HG03095 (cell line): ENCODE data around the gene SEMA6D.

Experiments used
- ATAC-seq: cut with Tn5 transposase; IDR thresholded peaks from one replicate; pipeline ENCODE4 v1.9.1; 2021; ENCODE audit warnings: moderate library complexity; ENCODE audit not compliant: unreplicated experiment

The SEMA6D gene

DNA sequence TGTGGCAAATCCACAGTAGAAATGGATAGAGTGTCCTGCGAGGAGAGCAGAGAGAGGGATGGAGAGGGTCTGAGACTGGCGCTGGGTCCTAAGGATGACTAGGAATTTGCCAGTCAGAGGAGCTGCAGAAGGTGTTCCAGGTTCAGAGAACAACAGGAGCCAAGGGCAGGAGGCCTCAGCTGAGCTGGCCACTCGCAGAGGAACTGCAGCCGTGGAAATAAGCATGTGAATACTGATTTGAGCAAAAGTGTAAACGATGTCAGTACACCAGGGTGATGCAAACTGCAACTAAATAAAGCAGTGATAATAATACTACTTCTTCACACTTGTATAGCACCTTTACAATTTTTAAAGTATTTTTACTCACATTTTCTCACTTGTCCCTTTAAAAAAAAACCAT lies 24.6 kb downstream of the SEMA6D start:
- ATAC-seq = no peak

DNA sequence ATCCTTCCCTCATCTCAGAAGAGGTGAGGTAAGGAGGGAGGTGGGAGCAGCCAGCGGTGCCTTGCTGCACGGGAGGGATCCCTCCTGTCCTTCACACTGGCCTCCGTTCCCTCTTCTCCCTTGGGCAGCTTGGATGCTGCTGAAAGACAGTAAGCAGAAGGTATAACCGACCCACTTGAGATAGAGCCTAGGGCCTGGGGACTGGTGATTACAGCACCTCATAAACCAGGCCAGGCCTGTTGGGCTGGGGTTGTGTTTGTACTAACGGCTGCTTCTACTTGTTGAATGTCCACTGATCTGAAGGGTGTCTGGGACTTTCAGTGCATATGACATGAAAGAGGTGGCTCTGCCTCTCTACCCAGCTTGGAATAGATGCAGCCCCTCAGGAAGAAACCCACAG lies 25.0 kb downstream of the SEMA6D start:
- ATAC-seq = no peak

DNA sequence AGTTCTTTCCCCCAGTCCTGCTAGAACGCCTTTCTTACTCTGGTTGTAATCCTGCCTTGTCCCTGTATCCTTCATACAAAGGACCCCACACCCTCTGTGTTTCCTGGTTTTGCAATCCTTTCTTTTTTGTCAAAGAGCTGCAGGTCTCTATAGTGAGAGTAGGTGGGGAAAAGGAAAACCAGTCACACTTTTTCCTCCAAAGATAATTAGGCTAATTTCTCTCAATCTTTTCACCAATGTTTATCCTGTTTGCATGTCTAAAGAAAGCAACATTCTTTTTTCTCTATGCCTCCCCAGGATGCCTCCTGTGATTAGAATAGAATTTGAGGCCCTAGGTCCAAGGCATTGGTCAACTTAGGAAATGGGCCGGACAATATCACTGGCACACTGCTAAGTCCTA lies 25.4 kb downstream of the SEMA6D start:
- ATAC-seq = no peak

DNA sequence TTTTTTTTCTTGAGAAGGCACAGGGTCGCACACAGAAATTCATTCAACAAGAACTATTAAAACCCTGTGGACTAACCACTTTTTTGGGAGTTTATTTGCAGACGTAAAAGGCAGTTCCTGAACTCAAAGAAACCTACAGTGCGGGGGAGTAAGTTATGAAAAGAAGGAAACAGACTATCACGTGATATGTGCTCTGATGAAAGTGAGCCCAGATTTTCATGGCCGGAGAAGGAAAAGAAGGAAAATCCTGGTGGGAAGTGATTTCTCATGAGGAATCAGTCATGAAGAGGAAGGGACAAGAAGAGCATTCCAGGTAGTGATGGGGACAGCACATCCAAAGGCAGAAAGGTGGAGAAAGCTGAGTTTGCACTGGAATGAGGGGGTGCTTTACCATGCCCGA lies 26.1 kb downstream of the SEMA6D start:
- no peak for ATAC-seq

DNA sequence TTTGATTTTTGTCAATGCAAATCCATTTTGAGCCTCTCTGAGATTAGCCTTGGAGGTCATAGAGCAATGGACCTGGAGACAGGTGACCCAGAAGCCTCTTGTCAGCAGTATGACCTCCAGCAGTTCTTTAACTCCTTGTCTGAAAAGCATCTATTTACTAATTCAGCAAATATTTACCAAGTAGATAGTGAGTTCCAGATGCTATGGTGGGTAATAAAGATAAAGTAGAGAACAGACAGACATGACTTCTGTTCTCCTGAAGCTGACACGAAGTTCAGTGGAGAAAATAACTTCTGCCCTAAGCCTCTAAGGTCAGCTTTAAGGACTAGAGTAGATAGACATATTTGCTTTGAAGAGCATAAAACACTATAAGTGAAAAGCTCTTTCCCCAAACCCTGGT lies 26.6 kb downstream of the SEMA6D start:
- ATAC-seq = no peak

DNA sequence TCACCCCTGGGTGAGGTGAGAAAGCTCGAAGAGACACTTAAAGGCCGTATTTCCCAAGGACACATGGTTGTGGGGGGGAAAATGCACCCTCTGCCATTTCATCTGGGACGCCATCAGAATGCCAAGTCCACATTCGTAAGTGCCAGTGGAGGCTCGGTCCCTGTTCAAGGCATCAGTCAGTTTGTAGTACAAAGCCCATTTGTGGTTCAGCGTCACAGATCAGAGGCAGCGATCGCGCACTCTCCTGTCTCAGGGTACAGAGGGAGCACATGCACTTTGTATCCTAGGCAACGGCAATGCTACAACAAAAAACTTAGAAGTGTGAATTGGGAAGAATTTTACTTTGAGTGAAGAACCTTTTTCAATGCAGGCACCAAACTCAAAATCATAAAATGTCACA lies 27.2 kb downstream of the SEMA6D start:
- ATAC-seq = no peak

DNA sequence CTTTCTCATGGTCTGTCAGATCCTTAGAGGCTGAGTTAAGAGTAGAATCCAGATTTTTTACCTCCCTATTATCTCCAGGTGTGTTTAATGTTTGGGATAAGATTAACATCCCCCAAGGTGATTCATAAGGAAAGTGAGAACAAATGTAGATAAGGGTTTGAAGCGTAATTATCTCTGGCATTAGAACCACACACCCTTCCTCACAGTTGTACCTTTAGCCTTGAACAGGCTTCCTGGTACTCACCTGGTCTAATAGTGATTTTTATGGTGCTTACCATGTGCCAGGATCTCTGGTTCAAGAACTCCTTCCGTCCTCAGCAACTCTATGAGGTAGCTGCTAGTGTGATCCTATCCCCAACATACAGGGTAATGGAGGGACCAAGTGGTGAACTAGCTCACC lies 27.7 kb downstream of the SEMA6D start:
- ATAC-seq = no peak

DNA sequence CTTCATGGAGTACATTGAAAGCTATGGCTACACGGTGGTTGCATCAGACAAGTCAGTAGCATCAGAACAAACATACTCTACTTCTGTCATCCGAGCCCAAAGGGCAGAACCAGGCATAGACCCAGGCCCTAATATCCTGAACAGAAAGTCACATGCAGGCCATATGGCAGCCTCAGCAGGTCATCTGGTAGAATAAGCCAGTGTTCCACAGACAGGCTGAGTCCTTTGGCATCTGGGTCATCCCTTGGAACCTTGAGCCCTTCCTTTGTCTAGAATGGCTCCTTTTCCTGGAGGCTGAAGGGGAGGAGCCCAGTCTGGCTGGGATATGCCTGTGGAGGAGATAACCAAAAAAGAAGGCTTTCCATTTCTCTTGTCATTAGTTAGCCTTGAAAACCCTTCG lies 29.2 kb downstream of the SEMA6D start:
- no peak for ATAC-seq

DNA sequence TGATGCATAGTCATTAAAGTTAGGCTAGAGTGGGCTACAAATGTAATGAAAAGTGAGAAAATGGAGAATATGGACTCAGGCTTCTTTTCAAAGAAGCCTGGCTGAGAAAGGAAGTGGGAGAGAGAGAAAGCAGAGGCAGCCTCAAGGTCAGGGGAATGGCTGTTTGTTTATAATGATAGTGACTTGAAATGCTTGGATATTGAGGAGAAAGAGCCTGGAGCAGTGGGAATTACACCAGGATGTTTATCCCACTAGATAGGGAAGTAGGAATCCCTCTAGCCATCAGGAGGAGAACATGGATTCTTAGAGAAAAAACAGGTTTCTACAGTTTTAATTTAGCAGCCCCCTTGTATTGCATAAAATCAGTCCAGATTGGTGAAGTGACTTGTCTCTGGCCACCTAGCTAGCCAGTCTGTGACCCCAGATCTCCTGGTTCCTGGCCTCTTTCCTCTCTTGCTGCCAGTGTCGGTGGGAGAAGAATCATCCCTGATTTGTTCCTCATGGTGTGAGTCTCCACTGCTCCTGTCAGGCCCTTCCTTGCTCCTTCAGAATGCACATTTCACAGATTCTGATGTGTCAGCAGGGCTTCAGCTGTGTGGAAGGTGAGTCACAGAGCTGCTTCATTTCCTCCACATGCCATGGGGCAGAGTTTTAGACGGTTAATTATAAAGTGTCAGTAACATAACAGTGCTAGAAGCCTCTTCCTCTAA lies 32.9 kb downstream of the SEMA6D start:
- no peak for ATAC-seq

DNA sequence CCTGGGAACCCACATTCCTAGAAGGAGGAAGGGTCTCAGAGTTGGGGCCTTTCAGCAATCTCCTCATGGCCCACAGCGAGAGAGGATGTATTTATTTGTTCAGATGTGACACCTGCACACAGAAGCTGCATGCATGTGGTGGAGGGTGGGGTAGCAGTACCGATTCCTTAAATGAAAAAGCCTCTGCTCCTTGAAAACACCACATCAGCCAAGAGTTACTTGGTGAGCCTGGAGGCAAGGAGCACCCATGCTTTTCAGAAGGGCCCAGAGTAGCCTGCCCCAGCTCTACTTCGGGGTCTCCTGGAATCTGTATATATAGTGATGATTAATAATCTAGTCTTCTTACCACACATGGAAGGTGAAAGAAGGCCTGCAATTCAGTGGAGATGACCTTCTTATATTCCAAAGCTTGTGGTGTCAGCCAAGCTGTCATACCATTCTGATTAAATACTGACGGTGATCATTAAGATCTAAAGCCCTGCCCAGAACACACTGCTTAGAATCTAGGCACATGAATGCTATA lies 33.5 kb downstream of the SEMA6D start:
- no peak for ATAC-seq

DNA sequence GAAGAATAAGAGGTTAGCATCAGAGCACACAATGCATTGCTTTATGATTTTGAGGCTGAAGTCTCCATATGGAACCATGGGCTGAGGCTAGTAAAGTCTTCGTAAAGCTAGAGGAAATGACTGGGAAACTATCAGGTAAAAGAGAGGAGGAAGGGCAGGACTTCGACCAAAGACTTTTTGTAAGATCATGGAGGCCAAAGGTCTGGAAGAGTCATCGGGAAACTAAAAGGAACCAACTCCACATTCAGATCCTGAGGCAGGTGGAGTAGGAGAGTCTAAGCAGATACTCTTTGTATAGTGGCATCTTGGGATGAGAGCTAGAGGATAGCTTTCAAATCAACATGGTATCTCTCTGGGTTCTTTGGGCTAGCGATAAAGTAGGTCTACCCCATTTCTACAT lies 36.3 kb downstream of the SEMA6D start:
- no peak for ATAC-seq

DNA sequence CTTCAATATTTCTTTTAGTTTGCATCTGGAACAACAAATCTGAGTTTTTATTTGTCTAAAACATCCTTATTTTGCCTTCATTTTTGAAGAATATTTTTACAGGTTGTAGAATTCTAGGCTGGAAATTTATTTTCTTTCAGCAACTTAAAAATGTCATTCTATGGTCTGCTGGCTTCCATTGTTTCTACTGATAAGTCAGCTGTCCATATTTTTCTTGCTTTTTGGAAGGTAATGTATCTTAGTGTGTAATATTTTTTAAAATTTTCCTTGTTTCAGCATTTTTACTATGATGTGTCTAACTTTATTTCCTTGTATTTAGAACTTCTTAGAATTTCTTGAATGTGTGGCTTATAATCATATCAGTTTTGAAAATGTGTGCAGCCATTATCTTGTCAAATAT lies 37.0 kb downstream of the SEMA6D start:
- no peak for ATAC-seq

DNA sequence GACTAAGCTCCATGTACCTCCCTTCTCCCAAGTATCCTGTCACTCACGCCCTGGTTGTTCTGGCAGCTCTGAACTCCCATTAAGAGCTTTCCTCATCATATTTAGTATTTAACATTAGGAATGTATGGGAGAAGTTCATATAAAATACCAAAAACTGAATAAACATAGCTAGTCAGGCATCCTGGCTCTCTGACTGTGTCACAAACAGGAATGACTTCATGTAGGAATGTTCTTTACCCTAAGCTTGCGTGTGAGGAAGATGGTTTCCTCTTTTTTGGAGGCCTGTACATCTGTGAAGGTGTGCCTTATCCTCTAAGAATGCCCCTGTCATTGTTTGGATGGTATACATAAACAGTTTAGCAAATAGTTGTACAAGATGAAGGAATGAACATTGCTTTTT lies 38.6 kb downstream of the SEMA6D start:
- ATAC-seq = no peak

DNA sequence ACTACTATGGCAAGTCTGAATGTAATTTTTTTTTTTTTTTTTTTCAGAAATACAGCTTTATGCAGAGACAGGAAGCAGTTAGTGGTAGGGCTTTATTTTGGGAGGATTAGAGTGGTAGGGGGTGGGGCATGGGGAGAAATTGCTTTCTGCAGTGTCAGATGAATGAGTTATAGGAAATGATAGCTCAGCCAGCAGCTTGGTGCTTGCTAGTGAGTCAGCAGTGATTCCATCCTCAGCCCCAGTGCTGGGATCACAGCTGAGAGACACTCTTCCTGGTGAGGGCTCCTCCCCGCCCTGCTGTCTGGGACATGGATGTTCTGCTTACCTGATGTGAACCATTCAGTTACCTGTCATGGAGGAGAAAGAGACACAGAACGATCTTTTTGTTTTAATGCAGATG lies 39.6 kb downstream of the SEMA6D start:
- no peak for ATAC-seq

DNA sequence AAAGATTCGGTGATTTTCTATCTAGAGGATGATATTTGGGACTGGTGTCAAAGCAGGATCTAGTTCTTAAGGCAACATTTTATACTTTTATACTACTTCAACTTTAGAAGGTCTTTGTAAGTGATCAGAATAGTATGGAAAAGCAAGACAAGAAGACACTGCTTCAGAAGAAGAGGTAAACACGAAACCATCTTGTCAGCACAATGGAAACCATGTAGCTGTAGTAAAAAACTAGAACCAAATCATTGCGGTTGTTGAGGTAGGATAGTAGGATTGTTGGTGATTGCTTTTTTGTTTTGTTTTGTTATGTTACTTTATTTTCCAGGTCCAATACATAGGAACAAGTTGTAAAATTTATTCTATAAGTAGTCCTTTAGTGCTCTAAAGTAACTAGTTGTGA lies 40.0 kb downstream of the SEMA6D start:
- ATAC-seq = no peak

DNA sequence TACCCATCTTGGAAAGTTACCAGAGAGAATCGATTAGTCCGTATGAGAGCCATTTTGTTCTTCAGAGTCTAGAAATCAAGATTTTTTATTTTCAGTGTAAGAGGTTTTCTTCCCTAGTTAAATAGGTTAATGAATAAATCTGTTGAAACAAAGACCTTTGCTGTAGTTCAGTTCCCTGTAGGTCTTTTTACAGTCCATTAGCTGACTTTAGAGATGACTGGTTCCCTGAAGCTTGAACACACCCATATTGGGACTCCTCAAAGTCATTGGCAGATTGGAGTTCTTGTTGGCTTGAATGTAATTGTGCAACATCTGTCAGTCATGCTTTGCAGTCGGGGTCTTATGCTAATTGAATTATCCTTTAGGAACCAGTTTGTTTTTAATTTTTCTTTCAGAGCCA lies 45.3 kb downstream of the SEMA6D start:
- ATAC-seq = no peak

DNA sequence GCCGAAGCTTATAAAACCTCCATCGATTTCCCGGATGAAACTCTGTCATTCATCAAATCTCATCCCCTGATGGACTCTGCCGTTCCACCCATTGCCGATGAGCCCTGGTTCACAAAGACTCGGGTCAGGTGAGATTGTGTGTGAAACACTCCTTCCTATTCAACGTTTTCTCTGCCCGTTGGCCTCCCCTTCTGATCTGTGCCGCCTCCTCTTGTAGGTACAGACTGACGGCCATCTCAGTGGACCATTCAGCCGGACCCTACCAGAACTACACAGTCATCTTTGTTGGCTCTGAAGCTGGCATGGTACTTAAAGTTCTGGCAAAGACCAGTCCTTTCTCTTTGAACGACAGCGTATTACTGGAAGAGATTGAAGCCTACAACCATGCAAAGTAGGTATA lies 47.4 kb downstream of the SEMA6D start:
- no peak for ATAC-seq

DNA sequence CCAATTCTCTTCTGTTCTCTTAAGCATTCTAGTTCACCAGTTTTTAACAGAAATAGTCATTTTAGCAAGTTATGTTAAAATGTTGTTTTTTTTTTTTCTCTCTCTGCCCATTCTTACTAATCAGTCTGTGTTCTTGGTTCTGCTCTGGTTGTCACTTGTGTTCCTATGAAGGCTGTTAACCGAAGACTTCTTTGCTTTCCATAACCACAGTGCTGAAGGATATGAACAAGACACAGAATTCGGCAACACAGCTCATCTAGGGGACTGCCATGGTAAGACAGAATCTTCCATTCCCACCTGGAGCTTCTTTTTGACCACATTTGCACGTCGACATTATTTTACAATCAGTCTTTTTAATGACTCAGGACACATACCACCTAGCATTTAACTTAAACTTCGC lies 49.1 kb downstream of the SEMA6D start:
- ATAC-seq = no peak

DNA sequence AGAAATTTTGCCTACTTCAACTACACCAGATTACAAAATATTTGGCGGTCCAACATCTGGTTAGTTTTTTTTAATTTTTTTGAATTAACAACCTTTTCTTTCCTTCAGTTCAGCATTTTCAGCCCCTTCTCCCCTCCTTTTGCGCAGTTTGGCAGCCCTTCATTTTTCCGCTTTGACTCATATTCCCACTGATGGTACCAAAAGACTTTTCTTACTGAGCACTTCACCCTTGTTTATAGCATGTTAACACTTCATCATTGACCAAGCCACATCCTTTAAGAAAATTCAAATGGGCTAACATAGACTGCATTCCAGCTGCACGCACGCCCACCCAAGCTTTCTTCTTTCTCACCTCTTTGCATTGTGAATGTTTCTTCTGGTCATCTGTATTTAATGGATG lies 49.7 kb downstream of the SEMA6D start:
- no peak for ATAC-seq

DNA sequence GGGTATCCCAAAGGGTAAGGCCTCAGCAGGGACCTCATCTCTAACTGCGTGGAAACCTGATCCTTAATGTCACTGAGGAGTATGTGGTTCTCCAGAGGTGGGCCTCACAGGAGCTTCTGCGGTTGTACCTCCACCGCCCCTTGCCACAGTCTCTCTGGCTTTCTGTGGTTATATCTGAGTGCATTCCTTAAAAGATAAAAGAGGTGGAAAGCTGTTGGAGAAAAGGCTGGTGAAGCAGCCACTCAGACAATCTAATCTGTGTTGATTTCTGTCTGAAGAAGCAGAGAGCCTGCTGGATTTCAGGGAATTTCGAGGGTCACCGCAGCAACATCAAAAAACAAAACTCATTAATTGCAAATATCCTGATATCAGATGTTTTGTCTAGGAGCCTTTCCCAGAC lies 51.4 kb downstream of the SEMA6D start:
- ATAC-seq = no peak

DNA sequence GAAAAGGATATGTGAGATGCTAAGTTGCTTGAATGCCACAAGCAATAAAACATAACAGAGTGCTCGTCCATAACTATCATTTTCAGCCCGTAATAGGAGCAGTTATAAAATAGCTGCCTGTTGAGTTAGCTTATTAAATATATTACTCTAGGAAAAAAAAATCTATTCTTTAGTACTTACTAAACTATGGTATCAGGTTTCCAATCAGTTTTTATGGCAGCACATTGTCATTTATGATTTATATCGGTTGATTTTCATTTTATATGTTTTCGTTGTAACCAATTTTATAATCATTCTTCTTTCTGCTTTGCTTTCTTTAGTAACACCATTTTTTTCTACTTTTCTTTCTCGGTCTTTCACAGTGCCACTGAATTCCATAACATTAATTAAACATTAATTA lies 51.9 kb downstream of the SEMA6D start:
- ATAC-seq = no peak

DNA sequence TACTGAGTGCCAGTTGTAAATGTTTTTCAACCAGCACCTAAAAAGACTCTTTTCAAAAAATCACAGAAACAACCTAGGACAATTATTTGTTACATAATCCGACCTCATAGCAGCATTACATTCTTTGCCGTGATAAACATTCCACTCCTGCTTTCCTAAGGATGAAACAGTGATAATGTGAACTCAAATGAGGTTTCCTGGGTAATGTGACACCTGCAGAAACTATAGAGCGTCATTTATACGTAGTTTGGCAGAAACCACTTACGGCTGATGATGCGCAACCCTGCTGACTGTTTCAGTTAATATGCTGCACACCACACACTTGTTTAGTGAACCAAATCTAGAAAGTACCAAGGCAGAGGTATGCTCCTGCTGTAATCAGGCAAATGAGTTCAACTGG lies 55.8 kb downstream of the SEMA6D start:
- ATAC-seq = no peak

DNA sequence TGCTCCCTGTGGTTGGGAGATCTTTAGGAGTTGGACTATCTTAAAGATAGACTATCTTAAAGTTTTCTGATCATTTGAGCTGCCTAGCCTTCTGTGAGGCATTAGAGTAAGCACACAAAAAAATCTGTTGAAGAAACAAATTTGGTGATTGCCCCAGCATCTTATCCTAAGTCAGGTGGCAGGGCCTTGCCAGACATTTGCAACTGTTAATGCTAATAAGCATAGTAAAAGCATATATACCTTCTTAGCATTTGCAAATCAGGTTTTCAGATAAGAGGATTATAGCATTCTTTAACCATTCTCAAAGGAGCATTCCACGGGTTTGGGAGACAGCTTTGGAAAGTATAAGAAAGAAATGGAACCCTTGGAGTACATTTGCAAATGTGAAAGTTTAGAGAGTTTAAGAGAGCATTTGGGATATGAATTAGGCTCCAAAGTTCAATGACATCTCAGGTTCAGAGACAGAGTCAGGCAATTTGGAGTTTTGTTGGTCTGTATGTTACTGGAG lies 61.0 kb downstream of the SEMA6D start:
- no peak for ATAC-seq
